ENCODE measurements around the gene CDKL4. TPM values are rescaled to one million over a fixed set of nuclear protein-coding genes. Genes with fewer than 3 reads are reported as not detected.

Gene CDKL4
- polyA plus RNA-seq = 0.10 TPM
- long read RNA-seq, donor 1 = 0 reads
- long read RNA-seq, donor 2 = 0 reads
- long read RNA-seq, donor 3 = 0 reads
- long read RNA-seq, donor 4 = 0 reads
- long read RNA-seq, donor 5 = 0 reads
- long read RNA-seq, donor 6 = 0 reads
- long read RNA-seq, donor 7 = 0 reads
- long read RNA-seq, donor 8 = 0 reads
- long read RNA-seq, donor 9 = 0 reads
- long read RNA-seq, donor 10 = 0 reads
- long read RNA-seq, donor 11 = 0 reads

- Histone ChIP-seq H3K27me3 (ENCODE audit: control insufficient read depth, insufficient read depth, low read length) (no peaks in the 10 kb centered on the region), H3K4me1 (ENCODE audit: control insufficient read depth, insufficient read depth, low read length) (no peaks in the 10 kb centered on the region), H3K27ac (ENCODE audit: low read length) (no peak within 1 kb of the TSS), H3K9me3 (ENCODE audit: control insufficient read depth, low read depth, low read length) (peaks cover 11% of the 10 kb centered on the region), H3K4me3 (ENCODE audit: low read length) (peak within 1 kb of the TSS; percentile 32), H3K36me3 (ENCODE audit: control insufficient read depth, insufficient read depth, low read length) (peaks cover under 1% of the 10 kb centered on the region)
- no peak for DNase-seq
- WGBS (ENCODE audit: insufficient coverage, low lambda C conversion rate) = no CpG with 5 or more reads among the region's 58 CpGs
These were observed at the start of gene CDKL4 for GRCh38 chr2:39243469-39244123. TSS of gene CDKL4 (minus strand) at chr2:39243970.

GRCh38 chr2:39290433-39290832 lies 46.7 kb upstream of the CDKL4 start:
- DNase-seq = no peak
- 100% methylated on average over 1 of the region's 6 CpGs for WGBS (ENCODE audit: insufficient coverage, low lambda C conversion rate)
- H3K27ac ChIP-seq (ENCODE audit: low read length) = no peak overlapping the region
- H3K9me3 ChIP-seq (ENCODE audit: control insufficient read depth, low read depth, low read length) = no peaks in the 10 kb centered on the region
- H3K36me3 ChIP-seq (ENCODE audit: control insufficient read depth, insufficient read depth, low read length) = peaks cover 37% of the 10 kb centered on the region
- H3K4me3 ChIP-seq (ENCODE audit: low read length) = no peak overlapping the region
- no peaks in the 10 kb centered on the region for H3K27me3 ChIP-seq (ENCODE audit: control insufficient read depth, insufficient read depth, low read length)
- H3K4me1 ChIP-seq (ENCODE audit: control insufficient read depth, insufficient read depth, low read length) = no peaks in the 10 kb centered on the region

- Histone ChIP-seq H3K36me3 (ENCODE audit: control insufficient read depth, insufficient read depth, low read length) (peaks cover 40% of the 10 kb centered on the region), H3K27me3 (ENCODE audit: control insufficient read depth, insufficient read depth, low read length) (no peaks in the 10 kb centered on the region), H3K4me1 (ENCODE audit: control insufficient read depth, insufficient read depth, low read length) (no peaks in the 10 kb centered on the region), H3K4me3 (ENCODE audit: low read length) (no peak overlapping the region), H3K27ac (ENCODE audit: low read length) (no peak overlapping the region), H3K9me3 (ENCODE audit: control insufficient read depth, low read depth, low read length) (no peaks in the 10 kb centered on the region)
- no peak for DNase-seq
These were observed 45.8 kb upstream of the CDKL4 start for GRCh38 chr2:39289609-39290008.

GRCh38 chr2:39283561-39283960 lies 39.8 kb upstream of the CDKL4 start:
- Histone ChIP-seq H3K4me1 (ENCODE audit: control insufficient read depth, insufficient read depth, low read length) (no peaks in the 10 kb centered on the region), H3K36me3 (ENCODE audit: control insufficient read depth, insufficient read depth, low read length) (peaks cover 38% of the 10 kb centered on the region), H3K4me3 (ENCODE audit: low read length) (no peak overlapping the region), H3K27me3 (ENCODE audit: control insufficient read depth, insufficient read depth, low read length) (no peaks in the 10 kb centered on the region), H3K27ac (ENCODE audit: low read length) (no peak overlapping the region), H3K9me3 (ENCODE audit: control insufficient read depth, low read depth, low read length) (no peaks in the 10 kb centered on the region)
- whole genome bisulfite sequencing (ENCODE audit: insufficient coverage, low lambda C conversion rate) = 100% methylated on average over 1 of the region's 1 CpG
- DNase-seq = no peak

GRCh38 chr2:39281391-39281790 lies 37.6 kb upstream of the CDKL4 start:
- WGBS (ENCODE audit: insufficient coverage, low lambda C conversion rate) = 100% methylated on average over 1 of the region's 3 CpGs
- no peaks in the 10 kb centered on the region for H3K27me3 ChIP-seq (ENCODE audit: control insufficient read depth, insufficient read depth, low read length)
- peaks cover 44% of the 10 kb centered on the region for H3K36me3 ChIP-seq (ENCODE audit: control insufficient read depth, insufficient read depth, low read length)
- no peak overlapping the region for H3K27ac ChIP-seq (ENCODE audit: low read length)
- H3K4me1 ChIP-seq (ENCODE audit: control insufficient read depth, insufficient read depth, low read length) = no peaks in the 10 kb centered on the region
- H3K4me3 ChIP-seq (ENCODE audit: low read length) = no peak overlapping the region
- no peaks in the 10 kb centered on the region for H3K9me3 ChIP-seq (ENCODE audit: control insufficient read depth, low read depth, low read length)
- DNase-seq = no peak

GRCh38 chr2:39275016-39275415 lies 31.2 kb upstream of the CDKL4 start:
- Histone ChIP-seq H3K36me3 (ENCODE audit: control insufficient read depth, insufficient read depth, low read length) (peaks cover 40% of the 10 kb centered on the region), H3K4me3 (ENCODE audit: low read length) (no peak overlapping the region), H3K9me3 (ENCODE audit: control insufficient read depth, low read depth, low read length) (no peaks in the 10 kb centered on the region), H3K27ac (ENCODE audit: low read length) (no peak overlapping the region), H3K27me3 (ENCODE audit: control insufficient read depth, insufficient read depth, low read length) (no peaks in the 10 kb centered on the region), H3K4me1 (ENCODE audit: control insufficient read depth, insufficient read depth, low read length) (no peaks in the 10 kb centered on the region)
- DNase-seq = no peak
- no CpG with 5 or more reads among the region's 1 CpG for WGBS (ENCODE audit: insufficient coverage, low lambda C conversion rate)

- WGBS (ENCODE audit: insufficient coverage, low lambda C conversion rate) = 92% methylated on average over 2 of the region's 3 CpGs
- H3K27ac ChIP-seq (ENCODE audit: low read length) = no peak overlapping the region
These were observed 26.2 kb upstream of the CDKL4 start for GRCh38 chr2:39269941-39270340.

GRCh38 chr2:39266916-39267434 lies 23.2 kb upstream of the CDKL4 start:
- no CpG with 5 or more reads among the region's 3 CpGs for WGBS (ENCODE audit: insufficient coverage, low lambda C conversion rate)
- Histone ChIP-seq H3K9me3 (ENCODE audit: control insufficient read depth, low read depth, low read length) (no peaks in the 10 kb centered on the region), H3K4me3 (ENCODE audit: low read length) (no peak overlapping the region), H3K36me3 (ENCODE audit: control insufficient read depth, insufficient read depth, low read length) (peaks cover 19% of the 10 kb centered on the region), H3K27me3 (ENCODE audit: control insufficient read depth, insufficient read depth, low read length) (no peaks in the 10 kb centered on the region), H3K4me1 (ENCODE audit: control insufficient read depth, insufficient read depth, low read length) (no peaks in the 10 kb centered on the region), H3K27ac (ENCODE audit: low read length) (no peak overlapping the region)
- DNase-seq = no peak

More at GRCh38 chr2:39269941-39270340, 26.2 kb upstream of the CDKL4 start:
- Histone ChIP-seq H3K4me1 (ENCODE audit: control insufficient read depth, insufficient read depth, low read length) (no peaks in the 10 kb centered on the region), H3K36me3 (ENCODE audit: control insufficient read depth, insufficient read depth, low read length) (peaks cover 17% of the 10 kb centered on the region), H3K9me3 (ENCODE audit: control insufficient read depth, low read depth, low read length) (no peaks in the 10 kb centered on the region), H3K27me3 (ENCODE audit: control insufficient read depth, insufficient read depth, low read length) (no peaks in the 10 kb centered on the region), H3K4me3 (ENCODE audit: low read length) (no peak overlapping the region)
- no peak for DNase-seq

GRCh38 chr2:39266139-39266805 lies 22.5 kb upstream of the CDKL4 start:
- Histone ChIP-seq H3K4me1 (ENCODE audit: control insufficient read depth, insufficient read depth, low read length) (no peaks in the 10 kb centered on the region), H3K4me3 (ENCODE audit: low read length) (no peak overlapping the region), H3K27me3 (ENCODE audit: control insufficient read depth, insufficient read depth, low read length) (no peaks in the 10 kb centered on the region), H3K36me3 (ENCODE audit: control insufficient read depth, insufficient read depth, low read length) (peaks cover 15% of the 10 kb centered on the region), H3K9me3 (ENCODE audit: control insufficient read depth, low read depth, low read length) (no peaks in the 10 kb centered on the region), H3K27ac (ENCODE audit: low read length) (no peak overlapping the region)
- 88% methylated on average over 3 of the region's 3 CpGs for WGBS (ENCODE audit: insufficient coverage, low lambda C conversion rate)
- DNase-seq = no peak

- WGBS (ENCODE audit: insufficient coverage, low lambda C conversion rate) = no CpG with 5 or more reads among the region's 2 CpGs
- H3K9me3 ChIP-seq (ENCODE audit: control insufficient read depth, low read depth, low read length) = no peaks in the 10 kb centered on the region
- H3K36me3 ChIP-seq (ENCODE audit: control insufficient read depth, insufficient read depth, low read length) = peaks cover 20% of the 10 kb centered on the region
These were observed 21.5 kb upstream of the CDKL4 start for GRCh38 chr2:39265315-39265714.

More at GRCh38 chr2:39265315-39265714, 21.5 kb upstream of the CDKL4 start:
- no peak overlapping the region for H3K27ac ChIP-seq (ENCODE audit: low read length)
- no peak overlapping the region for H3K4me3 ChIP-seq (ENCODE audit: low read length)
- DNase-seq = no peak
- no peaks in the 10 kb centered on the region for H3K27me3 ChIP-seq (ENCODE audit: control insufficient read depth, insufficient read depth, low read length)
- no peaks in the 10 kb centered on the region for H3K4me1 ChIP-seq (ENCODE audit: control insufficient read depth, insufficient read depth, low read length)
